ENCODE data around the gene LANCL1. TPM values are rescaled to one million over a fixed set of nuclear protein-coding genes. Genes with fewer than 3 reads are reported as not detected.
"Not testable (repeated sequence)": the region's sequence is repeated elsewhere in the genome, so short reads cannot be mapped to it uniquely, and the experiment has no call there.

Gene LANCL1
- total RNA-seq, 1 donor from 2014 or later = 37.2 TPM

DNA sequence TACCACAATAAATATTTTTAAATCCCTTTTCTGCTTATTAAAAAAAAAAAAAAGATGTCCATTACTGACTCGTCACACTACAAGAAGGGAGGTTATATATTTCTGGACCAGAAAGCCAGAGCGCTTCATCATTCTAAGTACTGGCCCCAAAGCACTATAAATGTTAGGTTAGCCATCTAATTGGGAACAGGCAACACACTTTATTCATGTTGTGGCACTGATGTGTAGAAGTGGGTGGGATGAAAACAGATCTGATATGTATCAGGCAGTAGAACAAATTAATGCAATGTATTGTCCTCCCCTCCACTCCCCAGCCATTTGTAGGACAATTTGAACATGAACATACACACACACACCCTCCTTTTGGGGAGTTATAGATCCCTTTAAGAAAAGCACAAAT is 24.4 kb downstream of the LANCL1 start:
- peaks cover 21% of the 10 kb centered on the region for H3K9me3 Mint-ChIP-seq
- H3K36me3 Mint-ChIP-seq (ENCODE audit: low read depth) = peaks cover 56% of the 10 kb centered on the region
- H3K27me3 Mint-ChIP-seq (ENCODE audit: low read depth) = no peaks in the 10 kb centered on the region
- no peak for DNase-seq (ENCODE audit: low read depth, low spot score)
- TF ChIP-seq, protein P1, sequence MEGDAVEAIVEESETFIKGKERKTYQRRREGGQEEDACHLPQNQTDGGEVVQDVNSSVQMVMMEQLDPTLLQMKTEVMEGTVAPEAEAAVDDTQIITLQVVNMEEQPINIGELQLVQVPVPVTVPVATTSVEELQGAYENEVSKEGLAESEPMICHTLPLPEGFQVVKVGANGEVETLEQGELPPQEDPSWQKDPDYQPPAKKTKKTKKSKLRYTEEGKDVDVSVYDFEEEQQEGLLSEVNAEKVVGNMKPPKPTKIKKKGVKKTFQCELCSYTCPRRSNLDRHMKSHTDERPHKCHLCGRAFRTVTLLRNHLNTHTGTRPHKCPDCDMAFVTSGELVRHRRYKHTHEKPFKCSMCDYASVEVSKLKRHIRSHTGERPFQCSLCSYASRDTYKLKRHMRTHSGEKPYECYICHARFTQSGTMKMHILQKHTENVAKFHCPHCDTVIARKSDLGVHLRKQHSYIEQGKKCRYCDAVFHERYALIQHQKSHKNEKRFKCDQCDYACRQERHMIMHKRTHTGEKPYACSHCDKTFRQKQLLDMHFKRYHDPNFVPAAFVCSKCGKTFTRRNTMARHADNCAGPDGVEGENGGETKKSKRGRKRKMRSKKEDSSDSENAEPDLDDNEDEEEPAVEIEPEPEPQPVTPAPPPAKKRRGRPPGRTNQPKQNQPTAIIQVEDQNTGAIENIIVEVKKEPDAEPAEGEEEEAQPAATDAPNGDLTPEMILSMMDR (conservative IDR thresholded peaks at IDR 0.05) = no peak
- no peak overlapping the region for H3K27ac Mint-ChIP-seq (ENCODE audit: unreplicated experiment)
- H3K4me3 Mint-ChIP-seq = no peak overlapping the region
- no peaks in the 10 kb centered on the region for H3K4me1 Mint-ChIP-seq

DNA sequence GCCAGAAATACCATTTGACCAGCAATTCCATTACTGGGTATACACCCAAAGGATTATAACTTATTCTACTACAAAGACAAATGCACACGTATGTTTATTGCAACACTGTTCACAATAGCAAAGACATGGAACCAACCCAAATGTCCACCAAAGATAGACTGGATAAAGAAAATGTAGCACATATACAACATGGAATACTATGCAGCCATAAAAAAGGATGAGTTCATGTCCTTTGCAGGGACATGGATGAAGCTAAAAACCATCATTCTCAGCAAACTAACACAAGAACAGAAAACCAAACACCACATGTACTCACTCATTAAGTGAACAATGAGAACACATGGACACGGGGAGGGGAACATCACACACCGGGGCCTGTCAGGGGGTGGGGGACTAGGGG is 25.6 kb downstream of the LANCL1 start:
- H3K9me3 Mint-ChIP-seq = peaks cover 27% of the 10 kb centered on the region
- DNase-seq (ENCODE audit: low read depth, low spot score); H3K27me3 Mint-ChIP-seq (ENCODE audit: low read depth); H3K4me1 Mint-ChIP-seq; H3K4me3 Mint-ChIP-seq; H3K27ac Mint-ChIP-seq (ENCODE audit: unreplicated experiment): not testable (repeated sequence)
- peaks cover 63% of the 10 kb centered on the region for H3K36me3 Mint-ChIP-seq (ENCODE audit: low read depth)

DNA sequence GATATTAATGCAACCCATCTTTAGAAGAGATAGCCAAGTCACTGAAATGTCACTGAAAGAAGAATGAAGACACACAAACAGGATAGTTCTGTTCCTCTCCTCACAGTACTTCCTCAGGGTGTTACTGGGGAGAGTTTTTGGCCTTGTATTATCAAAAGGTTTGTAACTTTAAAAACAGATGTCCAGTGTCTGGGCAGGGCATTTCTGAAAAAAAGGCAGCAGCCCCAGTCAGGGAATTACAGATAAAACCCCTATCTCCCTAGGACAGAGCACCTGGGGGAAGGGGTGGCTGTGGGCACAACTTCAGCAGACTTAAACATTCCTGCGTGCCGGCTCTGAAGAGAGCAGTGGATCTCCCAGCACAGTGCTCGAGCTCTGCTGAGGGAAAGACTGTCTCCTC is 30.8 kb downstream of the LANCL1 start:
- H3K36me3 Mint-ChIP-seq (ENCODE audit: low read depth) = peaks cover 56% of the 10 kb centered on the region

DNA sequence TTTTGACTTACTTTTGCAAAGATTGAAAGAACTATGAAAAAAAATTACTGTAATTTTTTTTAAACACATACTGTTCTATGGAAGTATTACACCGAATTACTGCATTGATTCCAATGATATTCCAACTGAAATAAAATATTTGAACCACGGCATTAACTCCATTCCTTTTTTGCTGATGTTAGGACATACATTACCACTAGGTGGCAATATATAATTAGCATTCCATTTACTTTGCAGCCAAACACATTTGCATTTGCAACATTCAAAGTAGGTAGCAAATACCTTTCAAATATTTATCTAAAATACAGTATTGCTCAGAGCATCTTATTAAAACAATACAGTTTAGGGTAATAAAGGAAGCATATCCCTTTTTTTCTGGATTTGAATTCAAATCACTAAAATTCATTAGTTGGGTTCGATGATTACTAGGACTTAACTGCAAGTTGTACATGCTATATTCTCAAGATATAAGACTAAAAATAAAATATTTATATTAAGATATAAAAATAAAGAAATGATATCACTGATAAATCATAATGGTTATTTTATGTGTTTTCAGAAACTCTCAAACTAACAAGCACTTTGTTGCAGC is 31.3 kb downstream of the LANCL1 start:
- no peak overlapping the region for H3K27ac Mint-ChIP-seq (ENCODE audit: unreplicated experiment)
- no peak overlapping the region for H3K4me3 Mint-ChIP-seq
- DNase-seq (ENCODE audit: low read depth, low spot score) = no peak
- no peaks in the 10 kb centered on the region for H3K27me3 Mint-ChIP-seq (ENCODE audit: low read depth)
- peaks cover 50% of the 10 kb centered on the region for H3K36me3 Mint-ChIP-seq (ENCODE audit: low read depth)
- TF ChIP-seq, protein P1 (conservative IDR thresholded peaks at IDR 0.05) = peak; percentile 86
- peaks cover 27% of the 10 kb centered on the region for H3K9me3 Mint-ChIP-seq
- no peaks in the 10 kb centered on the region for H3K4me1 Mint-ChIP-seq

More for the DNA sequence above, 30.8 kb downstream of the LANCL1 start:
- Mint-ChIP-seq H3K27me3 (ENCODE audit: low read depth) (no peaks in the 10 kb centered on the region), H3K4me3 (no peak overlapping the region), H3K4me1 (no peaks in the 10 kb centered on the region), H3K27ac (ENCODE audit: unreplicated experiment) (no peak overlapping the region), H3K9me3 (peaks cover 27% of the 10 kb centered on the region)
- DNase-seq (ENCODE audit: low read depth, low spot score) = no peak
- TF ChIP-seq, protein P1 (conservative IDR thresholded peaks at IDR 0.05) = no peak

DNA sequence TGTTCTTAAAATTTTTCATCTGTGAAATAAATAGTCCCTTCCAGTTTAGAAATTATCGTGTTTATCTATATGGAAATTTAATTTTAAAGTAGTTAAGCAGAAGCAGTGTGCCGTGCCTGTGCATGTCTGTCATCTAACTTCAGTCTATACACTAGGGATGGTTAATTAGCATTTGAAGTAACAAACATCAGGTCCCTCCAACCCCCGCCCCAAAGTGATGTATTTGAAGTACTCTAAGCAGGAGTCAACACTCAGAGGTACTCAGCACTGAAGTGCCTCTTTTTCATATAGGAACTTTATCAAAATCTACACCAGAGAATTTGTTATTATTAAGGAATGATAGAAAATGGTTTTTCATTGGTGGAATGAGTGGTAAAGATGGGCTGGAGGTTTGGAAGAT is 33.0 kb downstream of the LANCL1 start:
- TF ChIP-seq, protein P1 (conservative IDR thresholded peaks at IDR 0.05) = no peak
- H3K4me3 Mint-ChIP-seq = no peak overlapping the region
- peaks cover 41% of the 10 kb centered on the region for H3K36me3 Mint-ChIP-seq (ENCODE audit: low read depth)
- no peak overlapping the region for H3K27ac Mint-ChIP-seq (ENCODE audit: unreplicated experiment)
- peaks cover 19% of the 10 kb centered on the region for H3K9me3 Mint-ChIP-seq
- no peaks in the 10 kb centered on the region for H3K4me1 Mint-ChIP-seq
- no peaks in the 10 kb centered on the region for H3K27me3 Mint-ChIP-seq (ENCODE audit: low read depth)
- no peak for DNase-seq (ENCODE audit: low read depth, low spot score)

DNA sequence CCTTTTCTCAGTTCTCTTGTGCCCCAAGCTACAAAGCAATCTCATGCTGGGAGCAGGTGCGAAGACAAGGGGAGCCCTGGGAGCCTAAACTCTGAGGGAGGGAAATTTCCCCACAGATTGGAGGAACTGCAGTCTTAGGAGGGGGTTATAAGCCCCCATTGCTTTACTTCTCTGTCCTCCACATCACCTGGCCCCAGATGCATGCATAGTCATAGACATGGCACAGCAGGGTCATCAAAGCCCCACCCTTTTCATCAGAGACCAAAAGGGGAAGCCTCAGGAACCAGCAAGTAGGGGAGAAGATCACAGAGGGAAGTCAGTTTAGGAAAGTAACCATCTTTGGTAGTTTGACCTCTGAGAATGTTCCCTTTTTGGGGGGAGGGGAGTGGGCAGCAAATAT is 33.7 kb downstream of the LANCL1 start:
- no peak overlapping the region for H3K4me3 Mint-ChIP-seq
- H3K4me1 Mint-ChIP-seq = no peaks in the 10 kb centered on the region
- DNase-seq (ENCODE audit: low read depth, low spot score) = no peak
- TF ChIP-seq, protein P1 (conservative IDR thresholded peaks at IDR 0.05) = no peak
- no peak overlapping the region for H3K27ac Mint-ChIP-seq (ENCODE audit: unreplicated experiment)
- peaks cover 34% of the 10 kb centered on the region for H3K36me3 Mint-ChIP-seq (ENCODE audit: low read depth)
- H3K27me3 Mint-ChIP-seq (ENCODE audit: low read depth) = no peaks in the 10 kb centered on the region
- H3K9me3 Mint-ChIP-seq = peaks cover 13% of the 10 kb centered on the region

All from neural crest cell (in vitro differentiated cells).